HEK293T (cell line): ENCODE measurements around the gene CHMP3.

ENCODE experiments used
- BHLHE40 ChIP-seq: fragments of 450-650 bp; IDR thresholded peaks from 2 replicates; pipeline ENCODE4 v1.6.1; 2016; ENCODE audit warnings: mild to moderate bottlenecking, moderate library complexity, borderline replicate concordance
- FOXA1 ChIP-seq: fragments of 450-650 bp; IDR thresholded peaks from 2 replicates; pipeline ENCODE4 v1.6.1; 2016; ENCODE audit warnings: mild to moderate bottlenecking
- HDGF ChIP-seq: fragments of 450-650 bp; IDR thresholded peaks from 2 replicates; pipeline ENCODE4 v1.6.1; 2017; ENCODE audit warnings: antibody characterized with exemption, borderline replicate concordance
- LEF1 ChIP-seq: fragments of 450-650 bp; IDR thresholded peaks from 2 replicates; pipeline ENCODE4 v1.6.1; 2017; ENCODE audit warnings: mild to moderate bottlenecking, borderline replicate concordance
- NFRKB ChIP-seq: fragments of 450-650 bp; IDR thresholded peaks from 2 replicates; pipeline ENCODE4 v1.6.1; 2016; ENCODE audit warnings: mild to moderate bottlenecking, moderate library complexity
- TARDBP ChIP-seq: fragments of 450-650 bp; IDR thresholded peaks from 2 replicates; pipeline ENCODE4 v1.6.1; 2016
- ZNF384 ChIP-seq: fragments of 450-650 bp; IDR thresholded peaks from 2 replicates; pipeline ENCODE4 v1.6.1; 2016

- TF ChIP-seq BHLHE40 (no peak), FOXA1 (no peak), NFRKB (no peak), ZNF384 (no peak), HDGF (no peak), TARDBP (no peak), LEF1 (no peak)
Observed at GRCh38 chr2:86499326-86499725, 63.9 kb downstream of the CHMP3 start.
